Skeletal muscle satellite cell (primary cell): Measurements from ENCODE around the gene TRIM71.
"Not testable (repeated sequence)": the region's sequence is repeated elsewhere in the genome, so short reads cannot be mapped to it uniquely, and the experiment has no call there.

Experiments
- H3K27me3 ChIP-seq: 2 replicates; pipeline ENCODE4 v1.7.0; 2013; ENCODE audit warnings: low read length; ENCODE audit not compliant: control insufficient read depth, insufficient read depth
- H3K36me3 ChIP-seq: 2 replicates; pipeline ENCODE4 v1.7.0; 2013; ENCODE audit warnings: mild to moderate bottlenecking, control low read depth, low read length; ENCODE audit not compliant: insufficient read depth
- H3K4me1 ChIP-seq: 2 replicates; pipeline ENCODE4 v1.7.0; 2013; ENCODE audit warnings: low read length; ENCODE audit not compliant: control insufficient read depth, insufficient read depth
- H3K4me2 ChIP-seq: 2 replicates; pipeline ENCODE4 v1.7.0; 2013; ENCODE audit warnings: mild to moderate bottlenecking, low read length
- H3K4me3 ChIP-seq: 2 replicates; pipeline ENCODE4 v1.7.0; 2013; ENCODE audit warnings: low read length
- H3K9ac ChIP-seq: 2 replicates; pipeline ENCODE4 v1.7.0; 2013; ENCODE audit warnings: mild to moderate bottlenecking, low read depth, low read length, moderate library complexity
- H3K9me3 ChIP-seq: replicated peaks from 2 replicates; pipeline ENCODE4 v1.7.0; 2013; ENCODE audit warnings: mild to moderate bottlenecking, control low read depth, low read length

TRIM71 gene

GRCh38 chr3:32930161-32930560, 112.4 kb downstream of the TRIM71 start:
- H3K4me1 ChIP-seq = no peaks in the 10 kb centered on the region
- no peak overlapping the region for H3K9ac ChIP-seq
- no peaks in the 10 kb centered on the region for H3K9me3 ChIP-seq
- H3K4me2 ChIP-seq = no peak overlapping the region
- H3K36me3 ChIP-seq = no peaks in the 10 kb centered on the region
- peaks cover 16% of the 10 kb centered on the region for H3K27me3 ChIP-seq
- H3K4me3 ChIP-seq = no peak overlapping the region

GRCh38 chr3:32931273-32931672, 113.5 kb downstream of the TRIM71 start:
- not testable (repeated sequence) for H3K4me1 ChIP-seq, H3K27me3 ChIP-seq, H3K4me3 ChIP-seq, H3K4me2 ChIP-seq, H3K36me3 ChIP-seq, H3K9me3 ChIP-seq, H3K9ac ChIP-seq

- Histone ChIP-seq H3K9me3 (no peaks in the 10 kb centered on the region), H3K9ac (no peak overlapping the region), H3K4me1 (no peaks in the 10 kb centered on the region), H3K27me3 (peaks cover 3% of the 10 kb centered on the region), H3K36me3 (no peaks in the 10 kb centered on the region), H3K4me2 (no peak overlapping the region), H3K4me3 (no peak overlapping the region)
These were observed 116.4 kb downstream of the TRIM71 start for GRCh38 chr3:32934150-32934742.

- Histone ChIP-seq H3K4me1 (no peaks in the 10 kb centered on the region), H3K4me3 (no peak overlapping the region)
These were observed 119.5 kb downstream of the TRIM71 start for GRCh38 chr3:32937331-32937730.

GRCh38 chr3:32939531-32940284, 121.9 kb downstream of the TRIM71 start:
- H3K9ac ChIP-seq, H3K4me3 ChIP-seq, H3K9me3 ChIP-seq: not testable (repeated sequence)

More at GRCh38 chr3:32937331-32937730, 119.5 kb downstream of the TRIM71 start:
- no peak overlapping the region for H3K4me2 ChIP-seq
- H3K9me3 ChIP-seq = no peaks in the 10 kb centered on the region
- H3K27me3 ChIP-seq = peaks cover 3% of the 10 kb centered on the region
- H3K36me3 ChIP-seq = no peaks in the 10 kb centered on the region
- H3K9ac ChIP-seq = no peak overlapping the region

DNA sequence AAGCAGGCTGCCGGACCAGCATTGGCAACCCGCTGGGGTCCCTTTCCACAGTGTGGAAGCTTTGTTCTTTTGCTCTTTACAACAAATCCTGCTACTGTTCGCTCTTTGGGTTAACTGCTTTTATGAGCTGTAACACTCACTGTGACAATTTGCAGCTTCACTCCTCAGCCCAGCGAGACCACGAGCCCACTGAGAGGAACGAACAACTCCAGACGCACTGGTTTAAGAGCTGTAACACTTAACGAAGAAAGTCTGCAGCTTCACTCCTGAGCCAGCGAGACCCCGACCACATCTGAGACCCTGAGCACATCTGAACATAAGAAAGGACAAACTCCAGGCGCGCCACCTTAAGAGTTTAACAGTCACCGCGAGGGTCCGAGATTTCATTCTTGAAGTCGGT, 122.9 kb downstream of the TRIM71 start:
- no peak overlapping the region for H3K4me3 ChIP-seq
- no peak overlapping the region for H3K4me2 ChIP-seq
- no peaks in the 10 kb centered on the region for H3K9me3 ChIP-seq
- no peak overlapping the region for H3K9ac ChIP-seq
- no peaks in the 10 kb centered on the region for H3K4me1 ChIP-seq
- H3K27me3 ChIP-seq = peaks cover 3% of the 10 kb centered on the region
- no peaks in the 10 kb centered on the region for H3K36me3 ChIP-seq

More at GRCh38 chr3:32939531-32940284, 121.9 kb downstream of the TRIM71 start:
- H3K36me3 ChIP-seq, H3K27me3 ChIP-seq, H3K4me1 ChIP-seq, H3K4me2 ChIP-seq: not testable (repeated sequence)

DNA sequence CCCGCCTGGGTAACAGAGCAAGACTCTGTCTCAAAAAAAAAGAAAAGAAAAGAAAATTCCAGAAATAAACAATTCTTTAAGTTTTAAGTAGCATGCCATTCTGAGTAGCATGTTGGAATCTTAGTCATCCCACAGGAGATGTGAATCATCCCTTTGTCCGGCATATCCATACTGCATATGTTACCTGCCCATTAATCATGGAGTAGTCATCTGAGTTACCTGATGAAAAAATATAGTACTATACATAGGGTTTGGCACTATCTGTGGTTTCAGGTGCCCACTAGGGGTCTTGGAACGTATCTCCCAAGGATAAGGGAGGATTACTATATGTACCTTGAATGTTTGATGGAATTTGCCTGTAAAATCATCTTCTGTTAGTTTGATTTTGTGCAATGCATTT, 127.3 kb downstream of the TRIM71 start:
- Histone ChIP-seq H3K27me3 (peaks cover 4% of the 10 kb centered on the region), H3K4me2 (no peak overlapping the region), H3K4me3 (no peak overlapping the region), H3K9ac (no peak overlapping the region), H3K4me1 (no peaks in the 10 kb centered on the region), H3K36me3 (no peaks in the 10 kb centered on the region), H3K9me3 (no peaks in the 10 kb centered on the region)

DNA sequence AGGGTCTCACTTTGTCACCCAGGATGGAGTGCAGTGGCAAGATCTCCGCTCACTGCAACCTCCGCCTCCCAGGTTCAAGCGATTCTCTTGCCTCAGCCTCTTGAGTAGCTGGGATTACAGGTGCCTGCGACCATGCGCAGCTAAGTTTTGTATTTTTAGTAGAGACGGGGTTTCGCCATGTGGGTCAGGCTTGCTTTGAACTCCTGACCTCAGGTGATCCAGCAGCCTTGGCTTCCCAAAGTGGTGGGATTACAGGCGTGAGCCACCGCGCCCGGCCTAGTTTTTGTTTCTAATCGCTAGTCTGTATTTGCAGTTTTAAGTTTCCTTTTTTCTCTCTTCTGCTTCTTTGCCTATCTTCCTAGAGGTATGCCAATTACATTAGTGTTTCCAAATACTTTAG, 127.8 kb downstream of the TRIM71 start:
- not testable (repeated sequence) for H3K4me1 ChIP-seq, H3K4me2 ChIP-seq, H3K27me3 ChIP-seq, H3K36me3 ChIP-seq, H3K9me3 ChIP-seq, H3K9ac ChIP-seq, H3K4me3 ChIP-seq

DNA sequence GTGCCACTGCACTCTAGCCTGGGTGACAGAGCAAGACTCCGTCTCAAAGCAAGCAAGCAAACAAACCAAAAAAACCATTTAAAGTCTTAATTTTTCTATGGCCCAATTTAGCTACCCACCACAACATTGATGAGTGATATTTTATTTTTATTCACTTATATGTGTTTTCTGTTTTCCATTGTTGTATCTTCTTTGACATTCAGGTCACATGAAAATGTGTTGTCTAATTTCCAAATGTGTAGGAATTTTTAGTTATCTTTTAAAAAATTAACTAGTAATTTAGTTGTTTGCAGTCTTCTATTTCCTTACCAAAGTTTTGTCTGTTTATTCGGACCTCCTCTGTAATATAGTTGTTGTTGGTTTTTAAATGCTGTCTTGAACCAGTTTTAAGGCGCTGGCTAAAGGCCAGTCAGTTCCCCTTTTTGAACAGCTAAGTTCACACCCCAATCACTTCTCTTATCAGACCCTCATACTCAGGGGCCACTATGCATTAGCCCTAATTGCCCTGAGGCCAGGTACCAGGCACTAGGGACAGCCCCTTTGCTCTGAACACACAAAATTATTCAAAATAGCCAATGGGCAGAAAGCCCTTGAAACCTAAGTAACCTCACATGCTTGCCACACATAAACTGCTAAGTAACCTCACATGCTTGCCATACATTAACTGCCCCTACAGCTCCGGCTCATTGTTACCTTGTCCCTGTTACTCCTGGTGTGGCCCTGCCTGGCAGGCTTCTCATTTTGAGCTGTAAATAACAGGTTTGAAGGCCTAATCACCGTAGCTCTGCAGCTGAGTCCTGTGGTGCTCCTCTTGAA, 129.4 kb downstream of the TRIM71 start:
- no peak overlapping the region for H3K9ac ChIP-seq
- no peaks in the 10 kb centered on the region for H3K9me3 ChIP-seq
- no peak overlapping the region for H3K4me3 ChIP-seq
- no peaks in the 10 kb centered on the region for H3K4me1 ChIP-seq
- H3K36me3 ChIP-seq = no peaks in the 10 kb centered on the region
- peaks cover 16% of the 10 kb centered on the region for H3K27me3 ChIP-seq
- H3K4me2 ChIP-seq = no peak overlapping the region
